HG03159 (cell line): ENCODE results near the gene WASF3.

Experiments
- ATAC-seq: cut with Tn5 transposase; IDR thresholded peaks from one replicate; pipeline ENCODE4 v1.9.1; 2021; ENCODE audit warnings: mild to moderate bottlenecking, moderate library complexity; ENCODE audit not compliant: unreplicated experiment

The WASF3 gene

GRCh38 chr13:26585136-26585535 is 27.7 kb downstream of the WASF3 start:
- no peak for ATAC-seq

GRCh38 chr13:26587251-26587650 is 29.8 kb downstream of the WASF3 start:
- ATAC-seq = no peak

GRCh38 chr13:26589226-26589625 is 31.7 kb downstream of the WASF3 start:
- ATAC-seq = no peak

GRCh38 chr13:26589754-26590153 is 32.3 kb downstream of the WASF3 start:
- no peak for ATAC-seq

- no peak for ATAC-seq
Observed at GRCh38 chr13:26590379-26590778, 32.9 kb downstream of the WASF3 start.

- ATAC-seq = no peak
Observed at GRCh38 chr13:26590951-26591350, 33.5 kb downstream of the WASF3 start.

GRCh38 chr13:26591672-26592071 is 34.2 kb downstream of the WASF3 start:
- ATAC-seq = no peak

GRCh38 chr13:26593661-26594060 is 36.2 kb downstream of the WASF3 start:
- no peak for ATAC-seq

GRCh38 chr13:26594363-26594762 is 36.9 kb downstream of the WASF3 start:
- no peak for ATAC-seq

GRCh38 chr13:26596458-26596857 is 39.0 kb downstream of the WASF3 start:
- ATAC-seq = no peak

- no peak for ATAC-seq
Observed at GRCh38 chr13:26599403-26599802, 41.9 kb downstream of the WASF3 start.

GRCh38 chr13:26599860-26600259 is 42.4 kb downstream of the WASF3 start:
- ATAC-seq = no peak

- ATAC-seq = no peak
Observed at GRCh38 chr13:26600343-26600742, 42.9 kb downstream of the WASF3 start.

GRCh38 chr13:26601669-26602068 is 44.2 kb downstream of the WASF3 start:
- ATAC-seq = no peak

GRCh38 chr13:26602783-26603182 is 45.3 kb downstream of the WASF3 start:
- no peak for ATAC-seq

GRCh38 chr13:26604784-26605545 is 47.5 kb downstream of the WASF3 start:
- ATAC-seq = no peak

GRCh38 chr13:26605845-26606244 is 48.4 kb downstream of the WASF3 start:
- ATAC-seq = no peak

GRCh38 chr13:26606631-26607030 is 49.1 kb downstream of the WASF3 start:
- no peak for ATAC-seq

GRCh38 chr13:26614721-26615120 is 57.2 kb downstream of the WASF3 start:
- no peak for ATAC-seq

- no peak for ATAC-seq
Observed at GRCh38 chr13:26616126-26616525, 58.6 kb downstream of the WASF3 start.

GRCh38 chr13:26618726-26619125 is 61.2 kb downstream of the WASF3 start:
- ATAC-seq = no peak

- no peak for ATAC-seq
Observed at GRCh38 chr13:26619358-26619757, 61.9 kb downstream of the WASF3 start.
